G401.6 (cell line): ENCODE data around the gene XPR1.
"Not testable (repeated sequence)": the region's sequence is repeated elsewhere in the genome, so short reads cannot be mapped to it uniquely, and the experiment has no call there.

ENCODE experiments used
- FAIRE-seq: peaks from 2 replicates; lab custom pipeline; 2012; peaks lifted over from hg19 to GRCh38; lab: Jason Lieb, UNC

Gene XPR1

DNA sequence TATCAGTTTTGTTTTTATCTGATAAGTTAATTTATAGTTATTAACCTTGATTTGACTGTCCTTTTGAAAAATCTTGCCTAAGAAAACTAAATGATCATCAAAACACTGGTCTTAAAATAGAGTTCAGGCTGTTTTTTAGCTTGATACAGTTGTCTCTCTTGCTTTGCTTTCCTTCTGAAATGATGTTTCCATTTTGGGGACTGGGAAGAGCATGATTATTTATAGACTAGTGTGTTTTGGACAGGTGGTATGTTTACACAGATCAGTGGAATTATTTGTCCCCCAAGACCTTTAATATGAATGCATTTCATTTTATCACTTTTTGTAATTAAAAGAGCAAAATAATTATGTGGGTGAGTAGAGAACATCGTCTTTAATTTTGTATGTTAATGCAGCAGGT lies 90.8 kb downstream of the XPR1 start:
- no peak for FAIRE-seq

DNA sequence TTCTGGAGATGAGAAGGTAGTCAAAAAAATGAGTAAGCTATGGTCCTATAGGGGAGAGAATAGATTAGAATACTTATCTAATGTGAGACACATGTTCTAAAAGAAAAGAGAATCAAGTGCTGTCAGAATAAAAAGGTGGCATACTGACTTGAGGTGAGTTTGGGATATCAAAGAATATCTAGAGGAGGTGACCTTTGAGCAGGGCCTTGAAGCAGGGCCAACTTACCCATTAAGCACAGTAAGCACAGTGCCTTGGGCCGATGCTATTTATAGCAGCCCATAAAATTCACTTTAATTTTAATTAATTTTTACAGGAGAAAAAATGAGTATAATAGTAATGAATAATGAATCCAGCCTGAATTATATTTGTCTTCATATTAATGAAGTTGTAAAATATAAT lies 92.2 kb downstream of the XPR1 start:
- FAIRE-seq, result no peak

DNA sequence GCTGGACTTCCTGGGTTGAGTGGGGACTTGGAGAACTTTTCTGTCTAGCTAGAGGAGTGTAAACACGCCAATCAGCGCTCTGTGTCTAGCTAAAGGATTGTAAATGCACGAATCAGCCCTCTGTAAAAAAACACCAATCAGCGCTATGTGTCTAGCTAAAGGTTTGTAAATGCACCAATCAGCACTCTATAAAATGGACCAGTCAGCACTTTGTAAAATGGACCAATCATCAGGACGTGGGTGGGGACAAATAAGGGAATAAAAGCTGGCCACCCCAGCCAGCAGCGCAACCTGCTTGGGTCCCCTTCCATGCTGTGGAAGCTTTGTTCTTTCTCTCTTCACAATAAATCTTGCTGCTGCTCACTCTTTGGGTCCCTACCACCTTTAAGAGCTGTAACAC lies 94.2 kb downstream of the XPR1 start:
- FAIRE-seq, result not testable (repeated sequence)

DNA sequence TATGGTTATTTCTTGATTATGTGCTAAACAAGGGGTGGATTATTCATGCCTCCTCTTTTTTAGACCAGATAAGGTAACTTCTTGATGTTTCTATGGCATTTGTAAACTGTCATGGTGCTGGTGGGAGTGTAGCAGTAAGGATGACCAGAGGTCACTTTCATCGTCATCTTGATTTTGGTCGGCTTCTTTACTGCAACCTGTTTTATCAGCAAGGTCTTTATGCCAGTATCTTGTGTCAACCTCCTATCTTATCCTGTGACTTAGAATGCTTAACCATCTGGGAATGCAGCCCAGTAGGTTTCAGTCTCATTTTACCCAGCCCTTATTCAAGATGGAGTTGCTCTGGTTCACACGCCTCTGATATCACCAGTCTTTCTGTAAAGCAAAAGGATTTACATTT lies 95.9 kb downstream of the XPR1 start:
- FAIRE-seq, result not testable (repeated sequence)

DNA sequence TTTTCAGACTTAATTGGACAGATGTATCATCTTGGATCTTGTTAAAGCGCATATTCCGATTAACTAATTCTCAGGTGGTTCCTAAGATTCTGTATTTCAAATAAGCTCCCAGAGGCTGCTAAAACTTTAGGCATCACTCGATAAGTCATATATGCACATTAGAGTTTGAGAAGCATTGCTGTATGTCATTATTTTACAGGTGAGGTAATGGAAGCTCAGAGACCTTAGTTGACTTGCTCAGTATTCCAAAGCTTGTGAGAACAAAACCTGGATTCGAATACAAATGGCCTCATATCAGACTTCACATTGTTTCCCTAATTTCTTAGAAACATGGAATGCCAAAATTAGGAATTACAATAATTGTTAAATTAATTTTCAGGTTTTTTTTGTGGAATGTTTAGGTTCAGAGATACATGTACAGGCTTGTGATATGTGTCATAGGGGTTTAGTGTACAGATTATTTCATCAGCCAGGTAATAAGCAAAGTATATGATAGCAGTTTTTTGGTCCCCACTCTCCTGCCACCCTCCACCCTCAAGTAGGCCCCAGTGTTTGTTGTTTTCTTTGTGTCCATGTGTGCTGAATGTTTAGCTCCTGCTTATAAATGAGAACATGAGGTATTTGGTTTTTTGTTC lies 96.8 kb downstream of the XPR1 start:
- FAIRE-seq, result no peak

DNA sequence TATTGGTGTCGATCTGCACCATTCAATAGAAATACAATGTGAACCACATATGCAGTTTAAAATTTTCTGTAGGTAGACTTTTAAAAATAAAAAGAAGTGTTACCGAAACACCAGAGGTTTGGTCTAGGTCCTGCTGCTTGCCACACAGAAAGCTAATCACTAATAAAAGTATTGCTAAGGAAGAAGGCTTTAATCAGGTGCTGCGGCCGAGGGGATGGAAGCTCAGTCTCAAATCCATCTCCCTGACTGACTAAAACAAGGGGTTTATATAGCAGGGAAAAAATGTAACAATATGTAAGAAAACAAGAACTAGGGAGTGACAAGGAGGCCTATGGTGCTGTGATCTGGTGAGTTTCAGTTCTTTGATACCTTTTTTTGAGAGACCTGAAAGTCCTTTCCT lies 99.3 kb downstream of the XPR1 start:
- no peak for FAIRE-seq

DNA sequence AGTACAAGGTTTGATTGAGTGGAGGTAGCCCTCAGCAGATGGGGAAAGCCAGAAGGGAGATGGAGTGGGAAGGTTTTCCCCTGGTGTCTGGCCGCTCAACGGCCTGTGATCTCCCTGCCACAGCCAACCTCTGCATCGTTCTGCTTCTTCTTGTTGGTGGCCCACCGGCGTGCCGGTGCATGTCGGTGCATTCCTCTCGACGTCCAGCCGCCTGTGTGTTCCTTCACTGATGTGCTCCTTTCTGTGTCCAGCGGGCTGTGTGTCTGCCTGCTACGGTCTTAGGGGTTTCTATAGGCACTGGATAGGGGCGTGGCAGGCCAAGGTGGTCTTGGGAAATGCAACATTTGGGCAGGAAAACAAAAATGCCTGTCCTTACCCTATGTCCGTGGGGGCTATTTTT lies 101.0 kb downstream of the XPR1 start:
- FAIRE-seq, result no peak

DNA sequence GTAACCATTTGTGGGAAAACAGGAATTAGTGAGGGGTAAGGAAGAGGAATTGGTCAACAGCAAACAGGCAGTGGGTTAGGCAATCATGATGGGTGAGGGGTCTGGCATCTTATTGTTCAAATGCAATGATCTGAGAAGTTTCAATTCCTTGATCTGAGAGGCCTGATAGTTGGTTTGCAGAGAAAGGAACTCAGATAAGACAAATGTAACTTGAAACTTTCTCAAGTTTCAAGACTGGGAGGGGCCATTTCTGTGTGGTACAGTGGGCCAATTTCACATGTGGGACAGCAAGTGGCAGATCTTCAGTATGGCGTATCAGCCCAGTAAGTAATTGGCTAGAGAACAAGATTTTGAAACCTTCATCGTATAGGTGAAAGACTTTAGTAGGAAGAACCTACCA lies 102.5 kb downstream of the XPR1 start:
- FAIRE-seq, result no peak

DNA sequence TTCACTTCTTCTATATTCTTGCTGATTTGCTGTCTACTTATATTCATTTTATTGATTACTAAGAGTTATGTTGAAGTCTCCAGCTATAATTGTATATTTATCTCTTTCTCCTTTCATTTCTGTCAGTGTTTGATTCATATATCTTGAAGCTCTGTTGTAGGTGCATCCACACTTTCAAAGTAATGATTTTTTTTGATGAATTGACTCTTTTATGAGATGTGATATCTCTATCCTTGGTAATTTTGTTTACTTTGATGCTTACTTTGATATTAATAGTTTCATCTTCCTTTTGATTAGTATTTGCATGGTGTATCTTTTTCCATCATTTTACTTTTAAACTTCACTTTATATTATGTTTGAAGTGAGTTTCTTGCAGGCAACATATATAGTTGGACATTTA lies 110.8 kb downstream of the XPR1 start:
- FAIRE-seq, result no peak

DNA sequence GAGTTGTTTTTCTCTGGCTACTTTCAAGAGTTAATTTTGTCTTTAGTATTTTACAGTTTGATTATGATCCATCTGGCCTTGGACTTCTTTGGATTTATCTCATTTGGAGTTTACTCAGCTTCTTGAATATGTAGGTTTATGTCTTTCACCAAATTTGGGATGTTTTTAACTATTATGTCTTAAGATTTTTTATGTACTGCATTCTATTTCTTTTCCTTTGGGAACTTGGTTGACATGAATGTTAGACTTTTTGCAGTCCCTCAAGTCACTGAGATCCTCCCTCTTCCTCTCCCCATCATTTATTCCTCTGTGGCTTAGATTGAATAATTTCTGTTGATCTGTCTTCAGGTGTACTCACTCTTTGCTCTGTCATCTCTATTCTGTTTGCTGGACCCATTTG lies 112.0 kb downstream of the XPR1 start:
- no peak for FAIRE-seq

DNA sequence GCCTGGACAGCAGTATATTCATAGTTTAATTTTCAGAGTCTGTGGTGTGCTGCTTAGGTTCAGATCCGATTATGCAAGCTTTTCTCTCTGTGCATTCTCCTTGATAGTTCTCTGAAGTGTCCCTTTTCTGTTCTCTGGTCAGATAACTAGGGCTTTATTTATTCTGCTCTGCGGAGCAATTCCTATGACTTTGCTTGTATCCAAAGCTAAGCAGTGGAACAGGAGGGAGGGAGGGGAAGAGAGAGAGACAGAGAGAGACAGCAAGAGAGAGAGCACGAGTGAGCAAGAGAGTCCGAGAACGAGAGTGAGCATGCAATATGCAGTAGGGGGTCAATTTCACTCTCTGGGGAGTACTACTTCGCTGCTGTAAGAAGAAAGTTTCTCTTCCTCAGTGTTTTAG lies 113.3 kb downstream of the XPR1 start:
- no peak for FAIRE-seq

DNA sequence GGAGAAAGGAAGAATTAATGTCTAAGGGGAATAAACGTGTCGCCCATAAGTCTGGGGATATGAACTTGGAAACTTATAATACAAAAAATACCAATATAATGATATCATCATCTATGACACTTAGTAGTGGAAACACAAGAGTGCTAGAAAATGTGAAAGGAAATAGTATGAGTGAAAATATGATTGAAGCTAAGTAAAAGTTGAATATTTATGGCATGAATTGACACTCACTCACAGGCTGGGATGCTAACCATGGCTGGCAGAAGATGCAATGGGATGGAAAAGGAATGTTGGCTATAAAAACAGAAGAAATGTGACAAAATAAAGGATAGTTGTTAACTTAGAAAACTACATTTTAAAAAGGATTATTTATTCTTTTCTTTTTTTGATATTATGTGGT lies 120.1 kb downstream of the XPR1 start:
- no peak for FAIRE-seq

DNA sequence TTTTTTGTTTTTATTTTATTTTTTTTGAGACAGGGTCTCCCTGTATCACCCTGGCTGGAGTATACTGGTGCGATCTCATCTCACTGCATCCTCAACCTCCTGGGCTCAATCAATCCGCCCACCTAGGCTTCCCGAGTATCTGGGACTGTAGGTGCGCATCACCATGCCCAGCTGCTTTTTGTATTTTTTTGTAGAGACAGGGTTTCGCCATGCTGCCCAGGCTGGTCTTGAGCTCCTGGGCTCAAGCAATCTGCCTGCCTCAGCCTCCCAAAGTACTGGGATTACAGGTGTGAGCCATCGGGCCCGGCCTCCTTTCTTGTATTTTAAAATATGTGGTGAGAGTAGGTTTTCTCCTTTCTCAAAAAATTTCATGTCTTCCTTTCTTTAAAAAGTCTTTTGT lies 122.6 kb downstream of the XPR1 start:
- FAIRE-seq, result no peak

DNA sequence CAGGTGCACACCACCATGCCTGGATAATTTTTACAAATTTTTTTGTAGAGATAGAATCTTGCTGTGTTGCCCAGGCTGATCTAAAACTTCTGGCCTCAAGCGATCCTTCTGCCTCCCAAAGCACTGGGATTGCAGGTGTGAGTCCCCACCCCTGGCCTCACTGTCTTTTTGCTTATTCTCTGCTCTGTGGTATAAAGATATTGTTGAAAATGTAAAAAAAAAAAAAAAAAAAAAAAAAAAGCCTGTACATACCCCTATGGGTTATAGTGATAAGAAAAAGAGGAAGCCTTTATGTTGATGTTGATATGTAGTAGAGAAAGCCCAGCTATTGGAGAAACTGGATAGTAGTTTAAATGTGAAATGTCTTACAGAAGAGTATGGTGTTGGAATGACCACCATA lies 125.8 kb downstream of the XPR1 start:
- no peak for FAIRE-seq

DNA sequence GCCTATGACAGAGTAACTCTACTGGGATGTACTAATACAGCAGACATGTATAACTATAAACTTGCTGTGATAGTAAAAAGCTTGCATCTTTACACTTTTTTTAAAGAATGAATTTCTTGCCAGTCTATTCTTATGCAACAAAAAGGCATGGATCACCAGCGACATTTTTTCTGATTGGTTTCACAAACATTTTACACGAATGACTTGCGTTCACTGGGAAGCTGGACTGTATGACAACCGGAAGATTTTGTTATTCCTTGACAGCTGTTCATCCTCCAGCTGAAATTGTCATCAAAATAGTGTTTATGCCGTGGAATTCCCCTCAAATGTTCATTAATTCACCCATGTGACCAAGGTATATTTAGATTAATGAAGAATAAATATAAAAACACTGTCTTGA lies 131.0 kb downstream of the XPR1 start:
- FAIRE-seq, result no peak

DNA sequence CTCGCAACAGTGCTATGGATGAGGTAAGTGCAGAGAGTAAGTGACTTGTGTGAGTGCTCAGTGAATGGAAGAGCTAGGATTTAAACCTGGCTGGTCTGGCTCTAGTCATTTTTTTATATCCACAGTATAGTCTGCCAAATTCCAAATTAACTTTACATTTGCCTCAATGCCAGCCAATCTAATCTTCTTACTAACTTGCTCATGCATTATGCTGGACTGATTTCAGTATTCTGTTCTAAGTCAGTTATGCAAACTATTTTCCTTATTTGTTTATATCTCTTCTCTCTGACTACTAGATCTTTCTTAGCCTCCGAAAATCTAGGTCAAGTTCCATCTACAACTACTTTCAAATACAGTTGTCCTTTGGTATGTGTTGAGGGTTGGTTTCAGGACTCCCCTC lies 133.3 kb downstream of the XPR1 start:
- no peak for FAIRE-seq

DNA sequence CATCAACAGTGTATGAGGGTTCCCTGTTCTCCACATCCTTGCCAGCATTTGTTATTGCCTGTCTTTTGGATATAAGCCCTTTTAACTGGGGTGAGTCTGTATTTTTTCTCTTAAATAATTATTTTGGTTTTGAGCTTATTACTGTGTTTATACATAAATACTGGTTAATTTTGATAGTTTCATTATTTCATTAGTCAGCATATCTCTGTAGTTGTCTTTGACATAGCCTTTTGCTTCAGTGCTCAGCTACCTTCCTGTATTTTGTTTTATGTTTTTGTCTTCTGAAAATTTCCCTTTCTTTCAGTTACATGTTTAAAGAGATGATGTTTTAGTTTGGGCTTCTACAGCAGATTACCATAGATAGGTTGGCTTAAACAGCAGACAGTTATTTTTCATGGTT lies 138.1 kb downstream of the XPR1 start:
- FAIRE-seq, result no peak

DNA sequence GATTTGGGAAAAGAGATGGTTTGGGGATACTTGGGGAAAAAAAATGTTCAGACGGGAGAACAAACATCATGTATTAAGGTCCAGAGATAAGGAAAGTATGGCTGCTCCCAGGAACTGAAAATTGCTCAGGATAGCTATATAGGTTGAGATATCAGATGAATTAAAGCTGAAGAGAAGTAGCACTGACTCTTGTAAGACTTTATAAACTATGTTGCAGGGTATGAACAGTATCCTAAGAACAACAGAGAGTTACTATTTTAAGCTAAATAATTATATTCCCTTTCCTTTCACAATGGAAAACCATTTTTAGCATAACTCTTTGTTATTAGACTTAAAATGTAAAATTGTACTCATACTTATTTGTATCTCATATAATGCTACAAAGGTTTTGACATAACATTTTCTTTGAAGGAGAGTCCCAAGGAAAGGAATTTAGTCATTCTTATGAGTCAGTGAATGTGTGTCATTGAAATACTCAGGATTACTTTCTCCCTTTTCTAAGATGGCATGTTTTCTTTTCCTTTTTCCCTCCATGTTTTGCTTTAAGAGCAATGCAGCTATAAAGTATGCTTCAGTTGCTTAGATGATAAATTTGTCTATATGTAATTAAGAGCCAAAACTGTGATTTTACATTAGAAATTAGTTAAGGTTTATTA lies 141.5 kb downstream of the XPR1 start:
- FAIRE-seq, result no peak

DNA sequence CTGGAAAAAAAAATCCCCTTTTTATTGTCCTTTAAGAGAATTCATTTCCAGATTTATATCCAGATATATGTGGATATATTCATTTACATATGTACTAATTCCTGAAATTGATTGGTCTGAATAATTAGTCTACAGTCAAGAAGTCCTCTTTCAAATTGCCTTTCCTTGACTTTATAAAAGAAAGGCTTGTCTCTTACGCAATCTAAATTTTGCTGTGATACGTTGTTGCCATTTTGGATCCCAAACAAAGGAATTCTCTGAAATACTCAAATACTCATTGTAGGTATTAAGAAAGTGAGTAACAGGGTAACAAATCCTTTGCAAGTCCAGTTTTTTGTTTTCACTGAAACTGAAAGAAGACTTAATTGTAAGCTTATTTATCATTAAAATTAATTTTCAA lies 144.0 kb downstream of the XPR1 start:
- no peak for FAIRE-seq

DNA sequence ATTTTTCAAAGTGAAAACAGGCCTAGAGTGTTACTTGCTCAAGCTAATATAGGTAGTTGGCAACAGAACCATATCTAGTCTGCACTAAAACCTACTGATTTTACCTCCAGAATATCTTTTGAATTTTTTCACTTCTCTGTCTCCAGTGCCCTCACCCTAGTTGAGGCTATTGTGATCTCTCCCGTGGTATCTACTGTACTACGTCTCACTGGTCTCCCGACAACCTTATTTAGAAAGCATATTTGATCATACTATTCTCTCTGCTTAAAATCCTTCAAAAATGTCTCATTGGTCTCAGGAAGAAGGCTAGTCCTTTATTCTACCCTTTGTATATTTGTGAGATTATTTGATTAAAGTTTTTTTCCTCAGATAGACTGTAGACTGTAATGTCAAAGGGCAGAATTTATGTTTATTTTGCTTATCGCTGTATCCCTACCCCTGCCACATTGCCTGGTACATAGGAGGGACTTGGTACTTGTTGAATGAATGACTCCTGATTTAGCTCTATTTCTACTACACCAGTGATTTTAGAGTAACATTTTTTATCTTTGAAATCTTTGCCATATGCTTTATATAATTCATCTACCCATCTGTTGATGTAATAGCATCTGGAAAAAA lies 145.4 kb downstream of the XPR1 start:
- no peak for FAIRE-seq

DNA sequence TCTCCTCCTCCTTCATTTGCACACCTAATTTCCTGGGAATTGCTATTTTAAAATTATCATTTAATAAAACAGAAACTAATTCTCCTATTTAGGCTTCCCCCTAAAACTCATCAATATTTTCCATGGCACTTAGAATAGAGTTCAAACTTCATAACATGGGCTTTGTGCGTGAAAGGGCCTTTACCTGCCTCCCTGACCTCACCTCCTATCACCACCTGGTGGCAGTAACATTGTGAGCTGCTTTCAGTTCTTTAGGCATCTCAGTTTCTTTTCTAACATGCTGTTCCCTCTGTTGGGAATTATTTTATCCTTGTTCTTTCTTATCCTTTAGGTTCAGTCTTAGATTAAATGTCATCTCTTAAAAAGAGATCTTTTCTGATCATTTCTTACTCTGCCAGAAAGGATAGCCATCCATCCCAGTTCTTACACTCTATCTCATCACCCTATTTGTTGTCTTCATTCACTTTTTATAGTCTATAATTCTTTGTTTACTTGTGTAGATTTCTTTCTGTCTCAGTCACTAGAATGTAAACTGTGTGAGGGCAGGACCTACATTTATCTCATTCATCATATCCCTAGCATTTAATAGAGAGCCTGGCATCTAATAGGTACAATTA lies 147.1 kb downstream of the XPR1 start:
- FAIRE-seq, result peak; percentile 42

DNA sequence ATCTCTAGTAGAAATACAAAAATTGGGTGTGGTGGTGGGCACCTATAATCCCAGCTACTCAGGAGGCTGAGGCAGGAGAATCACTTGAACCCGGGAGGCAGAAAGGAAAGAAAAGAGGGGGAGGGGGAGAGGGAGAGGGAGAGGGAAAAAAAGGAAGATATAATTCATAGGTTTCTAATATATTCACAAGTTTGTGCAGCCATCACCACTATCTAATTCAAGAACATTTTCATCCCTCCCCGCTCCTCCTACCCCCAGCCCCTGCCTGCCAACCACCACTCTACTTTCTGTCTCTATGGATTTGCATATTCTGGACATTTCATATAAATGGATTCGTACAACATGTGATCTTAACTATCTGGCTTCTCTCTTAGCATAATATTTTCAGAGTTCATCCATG lies 147.8 kb downstream of the XPR1 start:
- no peak for FAIRE-seq

DNA sequence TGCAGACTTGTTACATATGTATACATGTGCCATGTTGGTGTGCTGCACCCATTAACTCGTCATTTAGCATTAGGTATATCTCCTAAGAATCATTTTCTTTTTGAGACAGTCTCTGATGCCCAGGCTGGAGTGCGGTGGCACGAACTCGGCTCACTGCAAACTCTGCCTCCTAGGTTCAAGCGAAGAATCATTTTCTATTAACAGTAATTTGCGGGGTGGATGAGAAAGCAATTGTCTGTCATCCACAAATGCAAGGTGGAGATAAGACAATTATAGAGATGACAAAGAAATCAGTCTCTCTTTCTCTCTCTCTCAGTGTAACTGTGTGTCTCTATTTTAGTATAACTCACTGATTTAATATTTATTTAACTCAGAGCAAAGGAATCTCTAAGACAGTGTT lies 149.9 kb downstream of the XPR1 start:
- FAIRE-seq, result no peak

DNA sequence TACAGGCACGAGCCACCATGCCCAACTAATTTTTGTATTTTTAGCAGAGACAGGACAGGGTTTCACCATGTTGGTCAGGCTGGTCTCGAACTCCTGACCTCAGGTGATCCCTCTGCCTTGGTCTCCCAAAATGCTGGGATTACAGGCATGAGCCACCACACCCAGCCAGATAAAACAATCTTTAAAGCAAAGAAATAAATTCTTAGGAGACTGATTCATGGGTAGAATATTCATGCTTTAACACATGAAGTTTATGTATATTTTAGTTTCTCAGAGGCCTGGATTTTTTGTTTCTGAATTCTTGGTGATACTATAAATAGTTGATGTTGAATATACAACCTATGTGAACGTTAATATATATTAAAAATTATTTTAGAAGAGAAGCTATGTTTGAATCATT lies 153.5 kb downstream of the XPR1 start:
- no peak for FAIRE-seq
